PC-3 (cell line): ENCODE measurements around the gene SLC51A. TPM values are rescaled to one million over a fixed set of nuclear protein-coding genes. Genes with fewer than 3 reads are reported as not detected.

Source experiments
- ATAC-seq: fragments of 200-7000 bp; cut with Tn5 transposase; 2 replicates; pipeline ENCODE4 v1.9.1; 2020; ENCODE audit warnings: mild to moderate bottlenecking, moderate library complexity
- BruUV-seq: library from RNA; stranded (reverse); fragments of 400-500 nt; replicated peaks from 2 replicates; lab custom pipeline; 2021; lab: Mats Ljungman, UMichigan
- CTCF ChIA-PET: fragments of 300-600 bp; sonication (Branson Sonifier 250); formaldehyde crosslinking; loops from one replicate; lab custom pipeline; 2022; ENCODE audit warnings: antibody characterized with exemption; lab: Charles Lee
- POLR2A ChIA-PET: fragments of 300-600 bp; sonication (Branson Sonifier 250); formaldehyde crosslinking; loops from one replicate; lab custom pipeline; 2022; ENCODE audit warnings: antibody characterized with exemption; ENCODE audit not compliant: unreplicated experiment; lab: Charles Lee
- DNase-seq: peaks from one replicate; pipeline ENCODE4 v3.0.0-alpha.2; 2015
- H2AFZ ChIP-seq: fragments of 300-600 bp; sonication (generic); 2 replicates; pipeline ENCODE4 v1.6.0; 2016; ENCODE audit warnings: antibody characterized with exemption, low read length
- H3F3A ChIP-seq: fragments of 300-600 bp; sonication (generic); one replicate; pipeline ENCODE4 v1.6.0; 2017; ENCODE audit warnings: antibody characterized with exemption, low read length, control low read depth, mild to moderate bottlenecking; ENCODE audit not compliant: unreplicated experiment
- H3K27ac ChIP-seq: fragments of 300-600 bp; sonication (generic); 2 replicates; pipeline ENCODE4 v1.5.1; 2016; ENCODE audit warnings: mild to moderate bottlenecking, low read length
- H3K27me3 ChIP-seq: fragments of 300-600 bp; sonication (generic); 2 replicates; pipeline ENCODE4 v1.6.1; 2016; ENCODE audit warnings: low read length, mixed read lengths
- H3K36me3 ChIP-seq: fragments of 300-600 bp; sonication (generic); 2 replicates; pipeline ENCODE4 v1.6.1; 2016; ENCODE audit warnings: low read depth, mixed run types, low read length, mixed read lengths
- H3K4me1 ChIP-seq: fragments of 300-600 bp; sonication (generic); 2 replicates; pipeline ENCODE4 v1.5.1; 2016; ENCODE audit warnings: low read length; ENCODE audit not compliant: insufficient read depth
- H3K4me2 ChIP-seq: fragments of 300-600 bp; sonication (generic); 2 replicates; pipeline ENCODE4 v1.6.0; 2016; ENCODE audit warnings: low read length
- H3K4me3 ChIP-seq: fragments of 300-600 bp; sonication (generic); 2 replicates; pipeline ENCODE4 v1.5.1; 2016; ENCODE audit warnings: mild to moderate bottlenecking, low read length, mixed read lengths
- H3K79me2 ChIP-seq: fragments of 300-600 bp; sonication (generic); 2 replicates; pipeline ENCODE4 v1.6.1; 2017; ENCODE audit warnings: low read length, mixed read lengths
- H3K9ac ChIP-seq: fragments of 300-600 bp; sonication (generic); 2 replicates; pipeline ENCODE4 v1.6.0; 2016; ENCODE audit warnings: mild to moderate bottlenecking, low read length
- H3K9me2 ChIP-seq: fragments of 300-600 bp; sonication (generic); replicated peaks from 2 replicates; pipeline ENCODE4 v1.6.1; 2016; ENCODE audit warnings: mixed run types, low read length, mixed read lengths
- H3K9me3 ChIP-seq: fragments of 300-600 bp; sonication (generic); 2 replicates; pipeline ENCODE4 v1.6.1; 2016; ENCODE audit warnings: low read length, mixed read lengths
- H4K20me1 ChIP-seq: fragments of 300-600 bp; sonication (generic); 2 replicates; pipeline ENCODE4 v1.6.1; 2016; ENCODE audit warnings: low read length, mixed read lengths
- CTCF ChIP-seq: fragments of 300-600 bp; sonication (generic); conservative IDR thresholded peaks from 2 replicates; pipeline ENCODE4 v1.5.1; 2017; ENCODE audit warnings: antibody characterized with exemption, low read depth, mild to moderate bottlenecking, low read length
- EZH2 ChIP-seq: fragments of 300-600 bp; sonication (generic); IDR thresholded peaks from one replicate; pipeline ENCODE4 v1.6.1; 2017; ENCODE audit warnings: antibody characterized with exemption, mild to moderate bottlenecking, low read length; ENCODE audit not compliant: unreplicated experiment
- EZH2phosphoT487 ChIP-seq: fragments of 300-600 bp; sonication (generic); IDR thresholded peaks from 2 replicates; pipeline ENCODE4 v1.6.1; 2018; ENCODE audit warnings: mild to moderate bottlenecking, antibody characterized with exemption, low read length, borderline replicate concordance
- intact Hi-C: fragments of 100-400 bp; cut with micrococcal nuclease; formaldehyde crosslinking; loops from 2 replicates; pipeline ENCODE4 v1.9.0; 2023
- total RNA-seq: library from RNA; depleted of rRNA; stranded (reverse); fragments of >200 nt; gene quantifications from 2 replicates; pipeline ENCODE4 v1.2.3, GENCODE V29; 2014; rRNA removed

The SLC51A gene
- total RNA-seq, 1 experiment from 2014 or later: 9.7 TPM

GRCh38 chr3:196281962-196282361 is 65.6 kb downstream of the SLC51A start:
- ATAC-seq (no peak), DNase-seq (no peak)
- Histone ChIP-seq H3K4me1 (peaks cover 36% of the 10 kb centered on the region), H3K27ac (no peak overlapping the region), H3K4me2 (no peak overlapping the region), H2AFZ (no peak overlapping the region), H3K36me3 (no peaks in the 10 kb centered on the region), H3K27me3 (no peaks in the 10 kb centered on the region), H3K9ac (no peak overlapping the region), H3K79me2 (peaks cover 92% of the 10 kb centered on the region), H3F3A (no peaks in the 10 kb centered on the region), H3K9me3 (no peaks in the 10 kb centered on the region), H3K9me2 (no peaks in the 10 kb centered on the region), H4K20me1 (peaks cover 9% of the 10 kb centered on the region; the same call in 1 of the 2 replicates), H3K4me3 (no peak overlapping the region)
- no TSS peak for BruUV-seq
- ChIA-PET CTCF (interaction anchor here (1.2 kb wide), 1 partner anchor 237 kb away, joined by 3 read pairs; no protein-coding TSS in a partner anchor), POLR2A (no interaction called here)
- intact Hi-C loops: no loop called here
- no peak for TF ChIP-seq EZH2
- no peak for TF ChIP-seq EZH2phosphoT487
- TF ChIP-seq CTCF: no peak

Other genes with a start within 250 kb of the SLC51A start
- gene TFRC, start 134.4 kb upstream of the SLC51A start, total RNA-seq: 272 and 287 TPM in 2 replicates
- not detected in 2 replicates for gene ZDHHC19, start 5.1 kb upstream of the SLC51A start, total RNA-seq
- gene PCYT1A, start 71.2 kb downstream of the SLC51A start, total RNA-seq: 46.9 and 63.8 TPM in 2 replicates
- gene DYNLT2B, start 101.7 kb downstream of the SLC51A start, total RNA-seq: 19.8 and 22.8 TPM in 2 replicates
- gene TM4SF19, start 121.9 kb downstream of the SLC51A start, total RNA-seq: 1.1 and 5.2 TPM in 2 replicates
- gene UBXN7, start 215.9 kb downstream of the SLC51A start, total RNA-seq: 10.2 and 10.5 TPM in 2 replicates